HG03469 (cell line): ENCODE measurements around the gene UST.

Experiments used
- ATAC-seq: cut with Tn5 transposase; IDR thresholded peaks from one replicate; pipeline ENCODE4 v1.9.1; 2021; ENCODE audit warnings: mild to moderate bottlenecking, moderate library complexity, moderate number of reproducible peaks; ENCODE audit not compliant: unreplicated experiment

Gene UST

GRCh38 chr6:149074832-149075258 lies 328.0 kb downstream of the UST start:
- ATAC-seq, result no peak

- no peak for ATAC-seq
Observed at GRCh38 chr6:149075616-149076354, 329.0 kb downstream of the UST start.

GRCh38 chr6:149076355-149076734 lies 329.5 kb downstream of the UST start:
- ATAC-seq, result no peak

GRCh38 chr6:149077208-149077607 lies 330.4 kb downstream of the UST start:
- ATAC-seq, result no peak

- no peak for ATAC-seq
Observed at GRCh38 chr6:149078211-149078782, 331.5 kb downstream of the UST start.

- no peak for ATAC-seq
Observed at GRCh38 chr6:149079456-149079855, 332.6 kb downstream of the UST start.

- no peak for ATAC-seq
Observed at GRCh38 chr6:149079911-149080491, 333.2 kb downstream of the UST start.

GRCh38 chr6:149080511-149080910 lies 333.7 kb downstream of the UST start:
- ATAC-seq, result no peak

- ATAC-seq, result no peak
Observed at GRCh38 chr6:149081281-149081680, 334.5 kb downstream of the UST start.

- no peak for ATAC-seq
Observed at GRCh38 chr6:149082320-149082719, 335.5 kb downstream of the UST start.

GRCh38 chr6:149084026-149084425 lies 337.2 kb downstream of the UST start:
- ATAC-seq, result no peak

- no peak for ATAC-seq
Observed at GRCh38 chr6:149084808-149085556, 338.2 kb downstream of the UST start.

GRCh38 chr6:149085557-149085938 lies 338.7 kb downstream of the UST start:
- ATAC-seq, result no peak

GRCh38 chr6:149086363-149086762 lies 339.5 kb downstream of the UST start:
- no peak for ATAC-seq

GRCh38 chr6:149087898-149088297 lies 341.1 kb downstream of the UST start:
- no peak for ATAC-seq

GRCh38 chr6:149088361-149088760 lies 341.5 kb downstream of the UST start:
- no peak for ATAC-seq

- ATAC-seq, result no peak
Observed at GRCh38 chr6:149089510-149089909, 342.7 kb downstream of the UST start.

GRCh38 chr6:149090937-149091336 lies 344.1 kb downstream of the UST start:
- ATAC-seq, result no peak

- ATAC-seq, result no peak
Observed at GRCh38 chr6:149093643-149094042, 346.8 kb downstream of the UST start.

- no peak for ATAC-seq
Observed at GRCh38 chr6:149094156-149094555, 347.3 kb downstream of the UST start.

GRCh38 chr6:149094934-149095351 lies 348.1 kb downstream of the UST start:
- ATAC-seq, result no peak

- no peak for ATAC-seq
Observed at GRCh38 chr6:149095842-149096241, 349.0 kb downstream of the UST start.
